Left ventricle myocardium inferior (tissue), 1 donor: Measurements from ENCODE around the gene GRID1. TPM values are rescaled to one million over a fixed set of nuclear protein-coding genes. Genes with fewer than 3 reads are reported as not detected.

Source experiments
- DNase-seq: peaks from one replicate; pipeline ENCODE4 v3.0.0-alpha.2; 2020
- H3K27ac ChIP-seq: fragments of 200-600 bp; replicated peaks from 2 replicates; pipeline ENCODE4 v1.8.0; 2021
- H3K27me3 ChIP-seq: fragments of 200-600 bp; 2 replicates; pipeline ENCODE4 v1.8.0; 2021; ENCODE audit warnings: low read depth
- H3K36me3 ChIP-seq: fragments of 200-600 bp; 2 replicates; pipeline ENCODE4 v1.8.0; 2021
- H3K4me1 ChIP-seq: fragments of 200-600 bp; 2 replicates; pipeline ENCODE4 v1.8.0; 2021
- H3K4me3 ChIP-seq: fragments of 200-600 bp; 2 replicates; pipeline ENCODE4 v1.8.0; 2021; ENCODE audit warnings: mild to moderate bottlenecking, moderate library complexity
- H3K9me3 ChIP-seq: fragments of 200-600 bp; replicated peaks from 2 replicates; pipeline ENCODE4 v1.8.0; 2021
- CTCF ChIP-seq: fragments of 200-600 bp; IDR thresholded peaks from 2 replicates; pipeline ENCODE4 v1.8.0; 2021; ENCODE audit warnings: antibody characterized with exemption, mild to moderate bottlenecking, borderline replicate concordance
- intact Hi-C: fragments of 100-400 bp; cut with micrococcal nuclease; formaldehyde crosslinking; loops from one replicate; pipeline ENCODE4 v1.11.0; 2022
- total RNA-seq: library from RNA; stranded (reverse); fragmentation: NEBNext Ultra II Directional; extraction: Animal tissue kit (Norgen Biotek cat#: 25700); gene quantifications from one replicate; pipeline ENCODE4 v1.2.1, GENCODE V29; 2021
- donor health status: DM: no; HTN: yes; CAD: no; lungs with severe emphysema.

The GRID1 gene
- total RNA-seq, 1 donor from 2014 or later, result 1.6 TPM

GRCh38 chr10:86385806-86386205 lies 19.2 kb upstream of the GRID1 start:
- Histone ChIP-seq H3K36me3 (no peaks in the 10 kb centered on the region), H3K27ac (no peak overlapping the region), H3K4me3 (no peak overlapping the region), H3K9me3 (no peaks in the 10 kb centered on the region), H3K4me1 (peaks cover 8% of the 10 kb centered on the region), H3K27me3 (peaks cover 93% of the 10 kb centered on the region)
- intact Hi-C loops, result no loop called here
- no peak for DNase-seq
- TF ChIP-seq CTCF, result no peak

GRCh38 chr10:86377797-86378146 lies 11.2 kb upstream of the GRID1 start:
- Histone ChIP-seq H3K9me3 (no peaks in the 10 kb centered on the region), H3K4me3 (no peak overlapping the region), H3K4me1 (peaks cover 5% of the 10 kb centered on the region), H3K27ac (no peak overlapping the region), H3K36me3 (no peaks in the 10 kb centered on the region), H3K27me3 (peaks cover 86% of the 10 kb centered on the region)
- DNase-seq, result no peak
- intact Hi-C loops, result loop anchor here (10.0 kb wide), 1 partner anchor 593 kb away; no protein-coding TSS in a partner anchor
- TF ChIP-seq CTCF, result no peak

- Histone ChIP-seq H3K36me3 (no peaks in the 10 kb centered on the region), H3K27ac (no peak overlapping the region), H3K27me3 (peaks cover 86% of the 10 kb centered on the region), H3K9me3 (no peaks in the 10 kb centered on the region), H3K4me3 (peak overlapping the region; percentile 50), H3K4me1 (peaks cover 5% of the 10 kb centered on the region)
- intact Hi-C loops, result loop anchor here (10.0 kb wide), 1 partner anchor 592 kb away; no protein-coding TSS in a partner anchor
- peak; percentile 74 for DNase-seq
- peak; percentile 100 for TF ChIP-seq CTCF
These were observed 10.5 kb upstream of the GRID1 start for GRCh38 chr10:86376852-86377796.

GRCh38 chr10:86376403-86376802 lies 9.8 kb upstream of the GRID1 start:
- H3K27ac ChIP-seq, result no peak overlapping the region
- no peaks in the 10 kb centered on the region for H3K9me3 ChIP-seq
- peaks cover 5% of the 10 kb centered on the region for H3K4me1 ChIP-seq
- no peak overlapping the region for H3K4me3 ChIP-seq
- TF ChIP-seq CTCF, result no peak
- intact Hi-C loops, result loop anchor here (10.0 kb wide), 1 partner anchor 592 kb away; no protein-coding TSS in a partner anchor
- no peak for DNase-seq
- H3K36me3 ChIP-seq, result no peaks in the 10 kb centered on the region
- H3K27me3 ChIP-seq, result peaks cover 86% of the 10 kb centered on the region

GRCh38 chr10:86375204-86375603 lies 8.6 kb upstream of the GRID1 start:
- H3K27me3 ChIP-seq, result peaks cover 84% of the 10 kb centered on the region
- intact Hi-C loops, result loop anchor here (10.0 kb wide), 1 partner anchor 590 kb away; no protein-coding TSS in a partner anchor

More at GRCh38 chr10:86375204-86375603, 8.6 kb upstream of the GRID1 start:
- Histone ChIP-seq H3K9me3 (no peaks in the 10 kb centered on the region), H3K4me1 (peaks cover 5% of the 10 kb centered on the region), H3K4me3 (no peak overlapping the region), H3K27ac (no peak overlapping the region), H3K36me3 (no peaks in the 10 kb centered on the region)
- no peak for DNase-seq
- TF ChIP-seq CTCF, result no peak
